ENCODE results near the gene SLC38A2. TPM values are rescaled to one million over a fixed set of nuclear protein-coding genes. Genes with fewer than 3 reads are reported as not detected.

The SLC38A2 gene
- total RNA-seq, 1 donor from 2014 or later = 247 TPM

GRCh38 chr12:46367351-46368029, 5.1 kb downstream of the SLC38A2 start:
- no peaks in the 10 kb centered on the region for H3K9me3 Mint-ChIP-seq
- POLR2A ChIA-PET = interaction anchor here (0.7 to 0.8 kb wide), 3 partner anchors 11 to 294 kb away, joined by 3 to 4 read pairs (median 3); no protein-coding TSS in a partner anchor
- H3K27ac Mint-ChIP-seq = peak overlapping the region; percentile 24
- H3K4me3 Mint-ChIP-seq = no peak overlapping the region
- no peaks in the 10 kb centered on the region for H3K27me3 Mint-ChIP-seq
- peaks cover 67% of the 10 kb centered on the region for H3K4me1 Mint-ChIP-seq
- H3K36me3 Mint-ChIP-seq (ENCODE audit: low read depth) = peaks cover 89% of the 10 kb centered on the region
- no peak for DNase-seq
- ATAC-seq (ENCODE audit: low read depth) = no peak
- CTCF ChIA-PET = no interaction called here
- no peak for TF ChIP-seq CTCF (IDR thresholded peaks at IDR 0.05)
- intact Hi-C loops (cut with micrococcal nuclease) = no loop called here

DNA sequence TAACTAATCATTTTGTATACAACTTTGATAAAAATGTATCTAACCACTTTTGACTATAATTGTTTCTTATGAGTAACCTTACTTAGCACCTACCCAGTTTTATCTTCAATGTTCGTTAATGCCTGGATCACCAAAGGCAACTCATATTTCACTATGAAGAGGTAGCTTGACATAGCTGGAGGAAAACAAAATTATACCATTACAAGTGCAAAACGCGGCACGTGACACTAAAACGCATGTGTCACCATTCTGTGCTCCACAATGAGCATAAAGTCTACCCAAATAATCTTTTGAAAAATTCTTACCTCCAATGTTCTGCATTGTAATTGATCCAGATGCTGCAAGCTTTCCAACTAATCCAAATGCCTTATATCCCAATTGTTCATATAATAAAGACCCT, 5.8 kb downstream of the SLC38A2 start:
- CTCF ChIA-PET = no interaction called here
- peaks cover 73% of the 10 kb centered on the region for H3K4me1 Mint-ChIP-seq
- POLR2A ChIA-PET = interaction anchor here (0.6 to 0.8 kb wide), 2 partner anchors 11 to 168 kb away, joined by 4 to 5 read pairs; no protein-coding TSS in a partner anchor
- no peak for ATAC-seq (ENCODE audit: low read depth)
- no peaks in the 10 kb centered on the region for H3K9me3 Mint-ChIP-seq
- TF ChIP-seq CTCF (IDR thresholded peaks at IDR 0.05) = no peak
- H3K27me3 Mint-ChIP-seq = no peaks in the 10 kb centered on the region
- no peak overlapping the region for H3K27ac Mint-ChIP-seq
- peaks cover 92% of the 10 kb centered on the region for H3K36me3 Mint-ChIP-seq (ENCODE audit: low read depth)
- intact Hi-C loops (cut with micrococcal nuclease) = no loop called here
- H3K4me3 Mint-ChIP-seq = no peak overlapping the region
- DNase-seq = no peak

DNA sequence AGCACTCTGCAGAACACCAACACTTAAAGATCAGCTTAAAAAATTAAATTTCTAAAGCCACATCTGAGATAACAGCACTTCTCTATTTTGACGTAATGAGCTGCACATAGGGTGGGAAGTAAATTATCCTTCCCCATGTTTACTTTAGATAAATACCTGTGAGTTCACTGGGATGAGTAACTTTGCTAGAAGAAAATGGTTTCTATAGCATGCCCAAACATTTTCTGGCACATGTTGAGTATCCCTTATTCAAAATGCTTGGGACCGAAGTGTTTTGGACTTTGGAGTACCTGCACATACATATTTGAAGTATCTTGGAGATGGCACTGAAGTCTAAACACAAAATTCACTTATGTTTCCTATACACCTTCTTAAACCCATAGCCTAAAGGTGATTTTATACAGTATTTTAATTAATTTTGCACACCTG, 6.6 kb downstream of the SLC38A2 start:
- Mint-ChIP-seq H3K27ac (no peak overlapping the region), H3K4me1 (peaks cover 78% of the 10 kb centered on the region), H3K4me3 (no peak overlapping the region), H3K36me3 (ENCODE audit: low read depth) (peaks cover 91% of the 10 kb centered on the region), H3K9me3 (no peaks in the 10 kb centered on the region), H3K27me3 (no peaks in the 10 kb centered on the region)
- intact Hi-C loops (cut with micrococcal nuclease) = no loop called here
- no peak for ATAC-seq (ENCODE audit: low read depth)
- TF ChIP-seq CTCF (IDR thresholded peaks at IDR 0.05) = no peak
- ChIA-PET POLR2A (no interaction called here), CTCF (interaction anchor here (1.2 to 1.5 kb wide), 2 partner anchors 9 to 255 kb away, joined by 3 read pairs; no protein-coding TSS in a partner anchor)
- no peak for DNase-seq

GRCh38 chr12:46364777-46365580, 7.6 kb downstream of the SLC38A2 start:
- Mint-ChIP-seq H3K4me1 (peaks cover 74% of the 10 kb centered on the region), H3K27me3 (no peaks in the 10 kb centered on the region), H3K4me3 (no peak overlapping the region), H3K27ac (peak overlapping the region; percentile 66), H3K9me3 (no peaks in the 10 kb centered on the region), H3K36me3 (ENCODE audit: low read depth) (peaks cover 89% of the 10 kb centered on the region)
- CTCF ChIA-PET = interaction anchor here (0.6 to 1.5 kb wide), 3 partner anchors 8 to 254 kb away, joined by 3 read pairs; no protein-coding TSS in a partner anchor
- no peak for TF ChIP-seq CTCF (IDR thresholded peaks at IDR 0.05)
- ATAC-seq (ENCODE audit: low read depth) (no peak), DNase-seq (no peak)
- intact Hi-C loops (cut with micrococcal nuclease) = loop anchor here (5.0 kb wide), 1 partner anchor 238 kb away; no protein-coding TSS in a partner anchor
- POLR2A ChIA-PET = interaction anchor here (1.0 kb wide), 1 partner anchor 297 kb away, joined by 3 read pairs; no protein-coding TSS in a partner anchor

DNA sequence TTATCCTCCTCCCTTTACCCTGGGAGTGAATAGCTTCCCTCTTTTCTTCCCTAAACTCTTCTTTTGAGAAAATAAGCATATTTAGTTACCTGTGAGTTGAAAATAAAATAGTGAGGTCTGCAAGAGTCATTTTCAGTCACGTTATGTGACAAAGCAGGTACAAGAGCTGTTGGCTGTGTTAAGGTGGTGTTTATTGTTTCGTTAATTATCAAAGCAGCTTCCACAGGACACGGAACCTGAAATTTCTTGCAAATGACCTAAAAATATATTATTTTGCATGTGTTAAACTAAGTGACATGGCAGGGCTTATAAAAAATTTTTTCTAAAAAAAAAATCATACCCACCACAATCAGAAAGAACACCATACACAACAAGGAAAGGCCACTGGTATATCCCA, 8.3 kb downstream of the SLC38A2 start:
- ChIA-PET CTCF (no interaction called here), POLR2A (interaction anchor here (1.0 kb wide), 1 partner anchor 297 kb away, joined by 3 read pairs; no protein-coding TSS in a partner anchor)
- intact Hi-C loops (cut with micrococcal nuclease) = loop anchor here (5.0 kb wide), 1 partner anchor 237 kb away; no protein-coding TSS in a partner anchor
- Mint-ChIP-seq H3K27ac (no peak overlapping the region), H3K36me3 (ENCODE audit: low read depth) (peaks cover 89% of the 10 kb centered on the region), H3K4me1 (peaks cover 72% of the 10 kb centered on the region), H3K27me3 (no peaks in the 10 kb centered on the region), H3K4me3 (no peak overlapping the region), H3K9me3 (no peaks in the 10 kb centered on the region)
- DNase-seq (no peak), ATAC-seq (ENCODE audit: low read depth) (no peak)
- TF ChIP-seq CTCF (IDR thresholded peaks at IDR 0.05) = no peak

All from activated B cell treated with CpG ODN at 0.5 μM for 24 hours (primary cell).